Thoracic aorta (tissue), 2 donors: ENCODE data around the gene ARHGEF40. TPM values are rescaled to one million over a fixed set of nuclear protein-coding genes. Genes with fewer than 3 reads are reported as not detected.

Source experiments
- ATAC-seq: fragments of 150-250 bp; one replicate; pipeline ENCODE4 v1.8.0; 2017; ENCODE audit warnings: low read depth; ENCODE audit not compliant: insufficient number of reproducible peaks, low FRiP score
- DNase-seq: peaks from one replicate; pipeline ENCODE4 v3.0.0-alpha.2; 2020; ENCODE audit warnings: low spot score
- H3K27ac ChIP-seq, 2 donors: fragments of 200-600 bp; sonication (generic); 1 replicate in 1 of 2; 2 replicates in 1 of 2; pipeline ENCODE4 v1.5.1; 2016; ENCODE audit warnings: mild to moderate bottlenecking in 2 of 2, moderate library complexity in 2 of 2
- H3K27me3 ChIP-seq: fragments of 200-600 bp; sonication (generic); replicated peaks from 2 replicates; pipeline ENCODE4 v1.6.0; 2016; ENCODE audit warnings: mild to moderate bottlenecking; ENCODE audit not compliant: insufficient read depth
- H3K36me3 ChIP-seq: fragments of 200-600 bp; sonication (generic); one replicate; pipeline ENCODE4 v1.5.1; 2016
- H3K4me1 ChIP-seq, 2 donors: fragments of 200-600 bp; sonication (generic); 1 replicate in 1 of 2; 2 replicates in 1 of 2; pipeline versions ENCODE4 v1.5.1 to v1.6.0; 2016; ENCODE audit warnings: low read depth in 2 of 2, mild to moderate bottlenecking in 1 of 2; ENCODE audit not compliant: control insufficient read depth in 1 of 2
- H3K4me3 ChIP-seq: fragments of 200-600 bp; sonication (generic); 2 replicates; pipeline ENCODE4 v1.5.1; 2016; ENCODE audit warnings: mild to moderate bottlenecking
- H3K9me3 ChIP-seq: fragments of 200-600 bp; sonication (generic); 2 replicates; pipeline ENCODE4 v1.5.1; 2016
- total RNA-seq, 2 donors: library from RNA; depleted of rRNA; stranded (reverse); fragments of >200 nt; gene quantifications; one replicate each; pipeline versions ENCODE4 v1.1.0 to v1.2.3, GENCODE V29; 2016
- TF ChIP-seq, protein P1 (sequence below): fragments of 200-600 bp; sonication (generic); IDR thresholded peaks from one replicate; pipeline ENCODE4 v1.5.1; 2019; ENCODE audit warnings: antibody characterized with exemption

Gene ARHGEF40
- total RNA-seq, 2 donors from 2014 or later, result 51.0 to 61.7 TPM

- no peak overlapping the region for H3K4me3 ChIP-seq
- ATAC-seq, result peak; percentile 18
- no peaks in the 10 kb centered on the region for H3K9me3 ChIP-seq
- peaks cover 20% of the 10 kb centered on the region for H3K36me3 ChIP-seq
- TF ChIP-seq, protein P1, sequence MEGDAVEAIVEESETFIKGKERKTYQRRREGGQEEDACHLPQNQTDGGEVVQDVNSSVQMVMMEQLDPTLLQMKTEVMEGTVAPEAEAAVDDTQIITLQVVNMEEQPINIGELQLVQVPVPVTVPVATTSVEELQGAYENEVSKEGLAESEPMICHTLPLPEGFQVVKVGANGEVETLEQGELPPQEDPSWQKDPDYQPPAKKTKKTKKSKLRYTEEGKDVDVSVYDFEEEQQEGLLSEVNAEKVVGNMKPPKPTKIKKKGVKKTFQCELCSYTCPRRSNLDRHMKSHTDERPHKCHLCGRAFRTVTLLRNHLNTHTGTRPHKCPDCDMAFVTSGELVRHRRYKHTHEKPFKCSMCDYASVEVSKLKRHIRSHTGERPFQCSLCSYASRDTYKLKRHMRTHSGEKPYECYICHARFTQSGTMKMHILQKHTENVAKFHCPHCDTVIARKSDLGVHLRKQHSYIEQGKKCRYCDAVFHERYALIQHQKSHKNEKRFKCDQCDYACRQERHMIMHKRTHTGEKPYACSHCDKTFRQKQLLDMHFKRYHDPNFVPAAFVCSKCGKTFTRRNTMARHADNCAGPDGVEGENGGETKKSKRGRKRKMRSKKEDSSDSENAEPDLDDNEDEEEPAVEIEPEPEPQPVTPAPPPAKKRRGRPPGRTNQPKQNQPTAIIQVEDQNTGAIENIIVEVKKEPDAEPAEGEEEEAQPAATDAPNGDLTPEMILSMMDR, result peak; percentile 100
- H3K4me1 ChIP-seq, result peaks cover 0 to 9% of the 10 kb centered on the region in 2 donors
- no peak overlapping the region for H3K27ac ChIP-seq
- DNase-seq, result no peak
- H3K27me3 ChIP-seq, result no peaks in the 10 kb centered on the region
Measured at GRCh38 chr14:21092273-21093011, 22.3 kb downstream of the ARHGEF40 start.

- no peaks in the 10 kb centered on the region for H3K9me3 ChIP-seq
- TF ChIP-seq, protein P1, result no peak
- ATAC-seq (no peak), DNase-seq (no peak)
- H3K4me3 ChIP-seq, result no peak overlapping the region
- H3K36me3 ChIP-seq, result peaks cover 20% of the 10 kb centered on the region
- no peaks in the 10 kb centered on the region for H3K27me3 ChIP-seq
- no peak overlapping the region for H3K27ac ChIP-seq
- peaks cover 0 to 12% of the 10 kb centered on the region in 2 donors for H3K4me1 ChIP-seq
Measured at GRCh38 chr14:21093018-21093417, 22.9 kb downstream of the ARHGEF40 start.

DNA sequence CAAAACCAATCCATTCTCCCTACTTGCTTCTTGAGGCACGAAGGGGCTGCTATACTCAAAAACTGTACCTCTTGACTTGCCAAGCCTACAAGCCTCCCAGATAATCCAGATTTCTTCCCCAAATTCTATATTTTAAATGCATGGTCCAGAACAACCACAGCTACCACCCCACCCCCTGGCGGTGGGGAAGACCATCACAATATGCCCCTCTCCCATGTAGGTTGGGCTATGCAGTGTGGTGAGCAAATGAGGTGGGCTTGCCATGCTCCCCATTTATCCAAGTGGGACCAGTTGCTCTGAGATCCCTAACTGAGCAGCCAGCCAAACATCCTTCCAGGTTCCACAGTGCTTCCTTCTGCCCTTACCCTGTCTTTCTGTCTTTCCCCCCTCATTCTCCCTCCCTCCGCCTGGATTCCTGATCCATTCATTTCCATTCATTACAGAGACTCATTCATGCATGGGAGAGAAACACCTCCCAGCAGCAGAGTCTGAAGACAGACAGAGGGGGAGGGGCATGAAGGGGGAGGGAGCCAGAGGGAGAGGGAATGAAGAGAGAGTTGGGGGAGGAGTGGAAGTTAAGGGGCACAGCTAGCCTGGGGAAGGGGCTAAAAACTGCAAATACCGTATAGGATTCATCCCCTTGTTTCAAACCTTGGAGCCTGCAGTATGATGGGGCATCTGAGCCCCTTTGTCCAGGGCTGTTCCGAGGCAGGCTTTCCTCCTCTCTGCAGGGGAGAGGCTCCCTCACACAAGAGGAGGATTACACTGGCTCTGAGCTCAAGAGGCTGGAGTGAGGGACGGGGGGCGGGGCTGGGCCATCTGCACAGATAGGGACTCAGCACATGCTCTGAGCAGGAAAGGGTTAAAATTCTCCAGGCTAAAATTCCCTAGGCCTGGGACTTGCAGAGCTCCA, 23.9 kb downstream of the ARHGEF40 start:
- H3K27ac ChIP-seq, result no peak overlapping the region

DNA sequence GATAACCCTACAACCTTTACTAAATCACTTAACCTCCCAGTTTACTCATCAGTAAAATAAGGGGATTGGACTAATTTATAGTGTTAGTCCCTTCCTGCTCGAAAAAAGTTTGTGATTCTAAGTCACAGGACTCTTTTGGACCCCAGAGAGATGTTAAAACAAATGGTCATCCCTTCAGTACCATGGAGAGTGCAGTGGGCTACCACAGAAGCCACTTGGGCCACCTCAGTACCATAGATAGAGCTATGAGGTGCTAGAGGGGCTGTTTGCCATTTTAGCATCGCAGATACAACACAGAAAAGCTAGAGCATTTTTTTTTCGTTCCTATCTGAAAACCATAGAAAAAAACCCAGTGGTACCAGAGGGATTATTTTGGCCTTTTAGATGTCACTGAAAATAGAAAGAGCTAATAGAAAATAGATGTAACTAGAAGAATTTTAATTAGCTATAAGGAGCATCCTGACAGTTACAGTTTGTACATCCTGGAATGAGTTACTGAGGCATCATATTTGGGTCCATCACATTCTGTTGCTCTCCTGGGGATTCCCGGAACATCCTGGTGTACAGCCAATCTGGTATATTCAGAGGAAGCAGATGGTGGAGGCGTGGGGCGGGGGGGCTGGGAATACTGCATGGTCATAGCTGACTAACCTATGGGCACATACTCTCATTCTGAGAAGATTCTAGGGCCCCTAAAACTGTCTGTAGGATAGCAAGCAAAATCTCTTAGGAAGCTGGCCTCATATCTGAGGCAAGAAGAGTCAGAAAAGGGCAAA, 25.5 kb downstream of the ARHGEF40 start:
- ATAC-seq, result no peak
- no peak overlapping the region for H3K4me3 ChIP-seq
- peaks cover 9% of the 10 kb centered on the region for H3K36me3 ChIP-seq
- peak overlapping the region in 1 of 2 donors; percentile 72 for H3K27ac ChIP-seq
- no peak for DNase-seq
- TF ChIP-seq, protein P1, result no peak
- no peaks in the 10 kb centered on the region for H3K27me3 ChIP-seq
- H3K4me1 ChIP-seq, result peaks cover 5 to 26% of the 10 kb centered on the region in 2 donors
- H3K9me3 ChIP-seq, result no peaks in the 10 kb centered on the region

More for the DNA sequence above, 23.9 kb downstream of the ARHGEF40 start:
- no peak for DNase-seq
- Histone ChIP-seq H3K4me1 (peaks cover under 1 to 15% of the 10 kb centered on the region in 2 donors), H3K27me3 (no peaks in the 10 kb centered on the region), H3K4me3 (no peak overlapping the region), H3K36me3 (peaks cover 14% of the 10 kb centered on the region), H3K9me3 (no peaks in the 10 kb centered on the region)
- TF ChIP-seq, protein P1, result no peak
- no peak for ATAC-seq
